ENCODE measurements around the gene PRPF6.

DNA sequence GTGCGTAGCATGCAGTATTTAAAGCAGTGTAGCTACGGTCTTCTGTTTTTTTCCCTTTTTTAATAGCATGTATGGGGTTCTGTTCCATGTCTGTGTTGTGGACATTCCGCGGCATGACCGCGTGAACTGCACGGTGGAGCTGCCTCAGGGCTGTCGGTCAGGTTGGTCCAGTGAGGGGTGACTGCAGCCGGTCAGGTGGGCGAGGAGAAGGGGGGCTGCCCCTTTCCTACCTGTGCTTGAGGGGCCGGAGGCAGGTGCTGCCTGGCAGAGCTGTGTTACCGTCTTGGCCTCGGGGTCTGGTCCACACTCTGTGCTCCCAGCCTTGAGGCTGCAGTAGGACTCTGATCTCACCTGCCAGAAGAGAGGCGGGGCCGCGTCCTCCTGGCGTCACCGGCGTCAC lies 49.2 kb upstream of the PRPF6 start:
- no peak for TF ChIP-seq POLR2A (IDR thresholded peaks at IDR 0.05)
- TF ChIP-seq, protein P1, sequence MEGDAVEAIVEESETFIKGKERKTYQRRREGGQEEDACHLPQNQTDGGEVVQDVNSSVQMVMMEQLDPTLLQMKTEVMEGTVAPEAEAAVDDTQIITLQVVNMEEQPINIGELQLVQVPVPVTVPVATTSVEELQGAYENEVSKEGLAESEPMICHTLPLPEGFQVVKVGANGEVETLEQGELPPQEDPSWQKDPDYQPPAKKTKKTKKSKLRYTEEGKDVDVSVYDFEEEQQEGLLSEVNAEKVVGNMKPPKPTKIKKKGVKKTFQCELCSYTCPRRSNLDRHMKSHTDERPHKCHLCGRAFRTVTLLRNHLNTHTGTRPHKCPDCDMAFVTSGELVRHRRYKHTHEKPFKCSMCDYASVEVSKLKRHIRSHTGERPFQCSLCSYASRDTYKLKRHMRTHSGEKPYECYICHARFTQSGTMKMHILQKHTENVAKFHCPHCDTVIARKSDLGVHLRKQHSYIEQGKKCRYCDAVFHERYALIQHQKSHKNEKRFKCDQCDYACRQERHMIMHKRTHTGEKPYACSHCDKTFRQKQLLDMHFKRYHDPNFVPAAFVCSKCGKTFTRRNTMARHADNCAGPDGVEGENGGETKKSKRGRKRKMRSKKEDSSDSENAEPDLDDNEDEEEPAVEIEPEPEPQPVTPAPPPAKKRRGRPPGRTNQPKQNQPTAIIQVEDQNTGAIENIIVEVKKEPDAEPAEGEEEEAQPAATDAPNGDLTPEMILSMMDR (IDR thresholded peaks at IDR 0.05): no peak

Measured in body of pancreas (tissue), 4 donors.